K562 (cell line): ENCODE data around the gene ZNF35. TPM values are rescaled to one million over a fixed set of nuclear protein-coding genes. Genes with fewer than 3 reads are reported as not detected.

Experiments
- BCLAF1 ChIP-seq, 2 experiments: fragments of 450-650 bp in 1 of 2; IDR thresholded peaks; 2 replicates each; pipeline ENCODE4 v1.6.1; 2011 to 2017; ENCODE audit warnings: low read depth in 2 of 2, antibody characterized with exemption in 1 of 2, borderline replicate concordance in 1 of 2, low read length in 1 of 2, mild to moderate bottlenecking in 1 of 2, mixed read lengths in 1 of 2; ENCODE audit not compliant: control insufficient read depth in 1 of 2
- CBX1 ChIP-seq: sonication (generic); IDR thresholded peaks from 2 replicates; pipeline ENCODE4 v1.6.1; 2016; ENCODE audit warnings: antibody characterized with exemption, low read depth, mild to moderate bottlenecking
- CHCHD3 ChIP-seq: fragments of 250-450 bp; sonication (Bioruptor Pico); IDR thresholded peaks from 2 replicates; pipeline ENCODE4 v2.1.2; 2022; ENCODE audit warnings: mild to moderate bottlenecking
- CHD1 ChIP-seq: fragments of 200-600 bp; sonication (generic); IDR thresholded peaks from one replicate; pipeline ENCODE4 v1.6.1; 2012; ENCODE audit warnings: mild to moderate bottlenecking, moderate library complexity, low read length, inconsistent platforms
- EP400 ChIP-seq: fragments of 450-650 bp; IDR thresholded peaks from 2 replicates; pipeline ENCODE4 v1.6.1; 2017; ENCODE audit warnings: antibody characterized with exemption, mild to moderate bottlenecking, moderate library complexity
- NFIC ChIP-seq: fragments of 450-650 bp; IDR thresholded peaks from 2 replicates; pipeline ENCODE4 v1.6.1; 2017; ENCODE audit warnings: mild to moderate bottlenecking, inconsistent platforms
- POLR3A ChIP-seq: IDR thresholded peaks from 2 replicates; pipeline ENCODE4 v1.6.1; 2011; ENCODE audit warnings: borderline replicate concordance, mild to moderate bottlenecking, moderate library complexity; ENCODE audit not compliant: insufficient read length, insufficient read depth; ENCODE audit errors: extremely low read depth
- RCOR1 ChIP-seq, 2 experiments: IDR thresholded peaks; 2 replicates each; pipeline ENCODE4 v1.6.1; 2012; ENCODE audit warnings: low read depth in 2 of 2, low read length in 2 of 2, borderline replicate concordance in 1 of 2, improper control_type of control experiment in 1 of 2
- SNAPC5 ChIP-seq: fragments of 250-450 bp; sonication (Bioruptor Pico); IDR thresholded peaks from 2 replicates; pipeline ENCODE4 v1.8.0; 2021; ENCODE audit warnings: moderate library complexity, mild to moderate bottlenecking, inconsistent platforms
- SRF ChIP-seq, 2 experiments: fragments of 250-450, 450-650 bp in 1 of 2; sonication (Bioruptor Pico) in 1 of 2; sonication (generic) in 1 of 2; formaldehyde crosslinking; IDR thresholded peaks; 2 replicates each; pipeline versions ENCODE4 v1.5.0 to v1.5.1; 2020 to 2022; ENCODE audit warnings: mild to moderate bottlenecking in 1 of 2, missing genetic modification reagents in 1 of 2
- TRIM25 ChIP-seq: fragments of 450-650 bp; IDR thresholded peaks from 2 replicates; pipeline ENCODE4 v1.7.0; 2016; ENCODE audit warnings: borderline replicate concordance
- UBTF ChIP-seq, 2 experiments: IDR thresholded peaks; 2 replicates each; pipeline ENCODE4 v1.6.1; 2012; ENCODE audit warnings: improper control_type of control experiment in 2 of 2, low read depth in 2 of 2, low read length in 2 of 2, borderline replicate concordance in 1 of 2
- WHSC1 ChIP-seq: IDR thresholded peaks from one replicate; pipeline ENCODE4 v1.6.1; 2012; ENCODE audit warnings: low read length, control low read depth, inconsistent platforms
- ZFP36 ChIP-seq: fragments of 150-350 bp; IDR thresholded peaks from 2 replicates; pipeline ENCODE4 v1.6.1; 2018; ENCODE audit warnings: low read length, low read depth; ENCODE audit not compliant: partially characterized antibody
- ZNF165 ChIP-seq: fragments of 250-450 bp; sonication (Bioruptor Pico); IDR thresholded peaks from 2 replicates; pipeline ENCODE4 v1.4.0; 2020; ENCODE audit warnings: borderline replicate concordance
- ZNF212 ChIP-seq: fragments of 450-650 bp; formaldehyde crosslinking; IDR thresholded peaks from 2 replicates; pipeline ENCODE4 v1.4.0; 2020; ENCODE audit warnings: mild to moderate bottlenecking
- ZNF655 ChIP-seq: fragments of 250-450 bp; sonication (Bioruptor Pico); IDR thresholded peaks from 2 replicates; pipeline ENCODE4 v1.5.0; 2021
- ZNF76 ChIP-seq: fragments of 250-450 bp; sonication (Bioruptor Pico); IDR thresholded peaks from 2 replicates; pipeline ENCODE4 v1.4.0; 2020; ENCODE audit warnings: mild to moderate bottlenecking, moderate library complexity, borderline replicate concordance
- polyA plus RNA-seq, 8 experiments: library from polyadenylated mRNA; depleted of rRNA in 4 of 8; stranded (reverse) in 5 of 8; unstranded in 3 of 8; fragments of >200 nt; fragmentation: Nextera tagmentation in 2 of 8; fragmentation: Illumina TruSeq in 1 of 8; extraction: Ambion mirVana in 2 of 8; extraction: Trizol in 1 of 8; gene quantifications; 2 replicates each; pipeline versions ENCODE4 v1.2.1 to v1.2.3, GENCODE V29; 2011 to 2014; ENCODE audit warnings: inconsistent platforms in 1 of 8, missing spikeins in 1 of 8
- total RNA-seq, 7 experiments: library from RNA; depleted of rRNA in 6 of 7; stranded (reverse); fragments of >200 nt in 6 of 7; fragmentation: Illumina TruSeq in 2 of 7; extraction: Trizol in 2 of 7; gene quantifications; 2 replicates each; pipeline versions ENCODE4 v1.2.1 to v1.2.3, GENCODE V29; 2011 to 2021; ENCODE audit warnings: low replicate concordance in 1 of 7

ZNF35 gene
- total and polyA plus RNA-seq, 9 of the 15 experiments (the other 6 are each of a cell fraction or from before 2014, with no cell fraction given) = 8.0 to 18.2 (median 14.8) TPM

GRCh38 chr3:44624749-44625480 is 23.6 kb upstream of the ZNF35 start, which contains the start of gene ZNF197 (continued):
- TF ChIP-seq UBTF (IDR thresholded peaks at IDR 0.05; ENCODE audit: borderline replicate concordance in 1 of 2, low read depth in 2 of 2, low read length in 2 of 2) (peak; percentile 83 to 85), SRF (CRISPR knock-in tag; IDR thresholded peaks at IDR 0.05) (peak in 1 of 2 experiments; percentile 17; a peak in 1 of 4 replicates), EP400 (peak; percentile 84), ZNF212 (CRISPR knock-in tag) (no peak), NFIC (peak; percentile 49), TRIM25 (no peak), ZFP36 (no peak), CHCHD3 (CRISPR knock-in tag) (no peak), ZNF76 (no peak), CHD1 (no peak), ZNF655 (no peak), CBX1 (peak; percentile 60; the same call in 1 of the 2 replicates), SNAPC5 (CRISPR knock-in tag) (no peak), WHSC1 (no peak), POLR3A (no peak), ZNF165 (CRISPR knock-in tag) (no peak), RCOR1 (IDR thresholded peaks at IDR 0.05; ENCODE audit: borderline replicate concordance in 1 of 2, low read depth in 2 of 2, low read length in 2 of 2) (peak in 1 of 2 experiments; percentile 56; a peak in 1 of 4 replicates), BCLAF1 (IDR thresholded peaks at IDR 0.05; ENCODE audit: borderline replicate concordance in 1 of 2, control insufficient read depth in 1 of 2, low read depth in 2 of 2, low read length in 1 of 2) (peak in 1 of 2 experiments; percentile 88; a peak in 2 of 4 replicates)
